MCF 10A (cell line): ENCODE measurements around the gene KRT1. TPM values are rescaled to one million over a fixed set of nuclear protein-coding genes. Genes with fewer than 3 reads are reported as not detected.

Experiments used
- BruUV-seq: library from RNA; stranded (reverse); fragments of 400-500 nt; replicated peaks from 2 replicates; lab custom pipeline; 2021; lab: Mats Ljungman, UMichigan
- CTCF ChIA-PET: fragments of 300-600 bp; sonication (Branson Sonifier 250); formaldehyde crosslinking; extraction: SDS; loops from one replicate; lab custom pipeline; 2021; ENCODE audit warnings: antibody characterized with exemption, inconsistent platforms; lab: Yijun Ruan, JAX
- POLR2A ChIA-PET: fragments of 300-600, 350-650 bp; sonication (Branson Sonifier 250); formaldehyde crosslinking; extraction: SDS; loops from one replicate; lab custom pipeline; 2020; ENCODE audit warnings: antibody characterized with exemption, inconsistent platforms; lab: Yijun Ruan, JAX
- DNase-seq: peaks from one replicate; pipeline ENCODE4 v3.0.0-alpha.2; 2018; ENCODE audit not compliant: unreplicated experiment
- H3K27ac Mint-ChIP-seq: one replicate; pipeline ENCODE4 v1.8.0; 2022; ENCODE audit warnings: mild to moderate bottlenecking, low read depth, mixed read lengths; ENCODE audit not compliant: unreplicated experiment
- H3K27me3 Mint-ChIP-seq: one replicate; pipeline ENCODE4 v1.8.0; 2022; ENCODE audit warnings: mixed read lengths; ENCODE audit not compliant: insufficient read depth, unreplicated experiment
- H3K36me3 Mint-ChIP-seq: one replicate; pipeline ENCODE4 v1.8.0; 2022; ENCODE audit warnings: mild to moderate bottlenecking, moderate library complexity, mixed read lengths; ENCODE audit not compliant: insufficient read depth, unreplicated experiment
- H3K4me1 Mint-ChIP-seq: one replicate; pipeline ENCODE4 v1.8.0; 2022; ENCODE audit warnings: mixed read lengths; ENCODE audit not compliant: insufficient read depth, unreplicated experiment
- H3K4me3 Mint-ChIP-seq: one replicate; pipeline ENCODE4 v1.8.0; 2022; ENCODE audit warnings: mild to moderate bottlenecking, moderate library complexity, mixed read lengths; ENCODE audit not compliant: unreplicated experiment
- H3K9me3 Mint-ChIP-seq: one replicate; pipeline ENCODE4 v1.8.0; 2022; ENCODE audit warnings: mixed read lengths; ENCODE audit not compliant: unreplicated experiment
- intact Hi-C: fragments of 100-400 bp; cut with micrococcal nuclease; formaldehyde crosslinking; loops from 2 replicates; pipeline ENCODE4 v1.14.1; 2022
- total RNA-seq: library from RNA; stranded (reverse); gene quantifications from 2 replicates; pipeline ENCODE4 v1.2.3, GENCODE V29; 2022
- TF ChIP-seq, protein P1 (sequence below): fragments of 200-600 bp; IDR thresholded peaks from one replicate; pipeline ENCODE4 v1.8.0; 2022; ENCODE audit warnings: antibody characterized with exemption, mild to moderate bottlenecking; ENCODE audit not compliant: unreplicated experiment

The KRT1 gene
- total RNA-seq, 1 experiment from 2014 or later: not detected

- TF ChIP-seq, protein P1, sequence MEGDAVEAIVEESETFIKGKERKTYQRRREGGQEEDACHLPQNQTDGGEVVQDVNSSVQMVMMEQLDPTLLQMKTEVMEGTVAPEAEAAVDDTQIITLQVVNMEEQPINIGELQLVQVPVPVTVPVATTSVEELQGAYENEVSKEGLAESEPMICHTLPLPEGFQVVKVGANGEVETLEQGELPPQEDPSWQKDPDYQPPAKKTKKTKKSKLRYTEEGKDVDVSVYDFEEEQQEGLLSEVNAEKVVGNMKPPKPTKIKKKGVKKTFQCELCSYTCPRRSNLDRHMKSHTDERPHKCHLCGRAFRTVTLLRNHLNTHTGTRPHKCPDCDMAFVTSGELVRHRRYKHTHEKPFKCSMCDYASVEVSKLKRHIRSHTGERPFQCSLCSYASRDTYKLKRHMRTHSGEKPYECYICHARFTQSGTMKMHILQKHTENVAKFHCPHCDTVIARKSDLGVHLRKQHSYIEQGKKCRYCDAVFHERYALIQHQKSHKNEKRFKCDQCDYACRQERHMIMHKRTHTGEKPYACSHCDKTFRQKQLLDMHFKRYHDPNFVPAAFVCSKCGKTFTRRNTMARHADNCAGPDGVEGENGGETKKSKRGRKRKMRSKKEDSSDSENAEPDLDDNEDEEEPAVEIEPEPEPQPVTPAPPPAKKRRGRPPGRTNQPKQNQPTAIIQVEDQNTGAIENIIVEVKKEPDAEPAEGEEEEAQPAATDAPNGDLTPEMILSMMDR: no peak
- peaks cover 30% of the 10 kb centered on the region for H3K27me3 Mint-ChIP-seq
- CTCF ChIA-PET: no interaction called here
- no peaks in the 10 kb centered on the region for H3K4me1 Mint-ChIP-seq
- DNase-seq: no peak
- no TSS peak for BruUV-seq
- intact Hi-C loops: no loop called here
- H3K36me3 Mint-ChIP-seq: no peaks in the 10 kb centered on the region
- POLR2A ChIA-PET: no interaction called here
- H3K9me3 Mint-ChIP-seq: no peaks in the 10 kb centered on the region
- H3K4me3 Mint-ChIP-seq: no peak overlapping the region
- H3K27ac Mint-ChIP-seq: no peak overlapping the region
Observed at GRCh38 chr12:52663420-52663819, 16.8 kb downstream of the KRT1 start.

DNA sequence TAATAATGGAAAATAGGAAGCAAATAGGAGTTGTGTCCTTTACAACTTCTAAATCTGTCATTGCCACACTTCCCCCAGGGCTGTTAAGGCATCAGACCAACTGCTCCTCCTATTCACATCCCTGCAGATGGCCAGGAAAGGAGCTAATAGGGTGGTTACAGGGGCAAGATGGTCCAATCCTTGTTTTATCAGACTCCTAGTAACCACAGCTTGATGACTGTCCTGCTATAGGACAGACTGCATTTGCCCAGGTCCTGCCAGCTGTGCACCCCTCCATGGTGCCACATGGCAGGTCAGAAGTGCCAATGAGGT is 17.3 kb downstream of the KRT1 start:
- POLR2A ChIA-PET: no interaction called here
- CTCF ChIA-PET: no interaction called here
- no TSS peak for BruUV-seq
- no peak overlapping the region for H3K4me3 Mint-ChIP-seq
- peaks cover 30% of the 10 kb centered on the region for H3K27me3 Mint-ChIP-seq
- DNase-seq: no peak
- H3K36me3 Mint-ChIP-seq: no peaks in the 10 kb centered on the region
- intact Hi-C loops: no loop called here
- no peak overlapping the region for H3K27ac Mint-ChIP-seq
- H3K4me1 Mint-ChIP-seq: no peaks in the 10 kb centered on the region
- H3K9me3 Mint-ChIP-seq: no peaks in the 10 kb centered on the region
- TF ChIP-seq, protein P1: no peak

GRCh38 chr12:52662093-52662917 is 17.9 kb downstream of the KRT1 start:
- DNase-seq: no peak
- BruUV-seq: no TSS peak
- Mint-ChIP-seq H3K27ac (no peak overlapping the region), H3K36me3 (no peaks in the 10 kb centered on the region), H3K9me3 (no peaks in the 10 kb centered on the region), H3K27me3 (peaks cover 30% of the 10 kb centered on the region), H3K4me1 (no peaks in the 10 kb centered on the region), H3K4me3 (no peak overlapping the region)
- intact Hi-C loops: no loop called here
- ChIA-PET POLR2A (no interaction called here), CTCF (no interaction called here)
- TF ChIP-seq, protein P1: no peak

GRCh38 chr12:52661668-52662067 is 18.5 kb downstream of the KRT1 start:
- H3K4me1 Mint-ChIP-seq: no peaks in the 10 kb centered on the region
- H3K36me3 Mint-ChIP-seq: no peaks in the 10 kb centered on the region
- intact Hi-C loops: no loop called here
- peaks cover 30% of the 10 kb centered on the region for H3K27me3 Mint-ChIP-seq
- ChIA-PET POLR2A (no interaction called here), CTCF (no interaction called here)
- BruUV-seq: no TSS peak
- no peaks in the 10 kb centered on the region for H3K9me3 Mint-ChIP-seq
- TF ChIP-seq, protein P1: no peak
- no peak overlapping the region for H3K27ac Mint-ChIP-seq
- H3K4me3 Mint-ChIP-seq: no peak overlapping the region
- no peak for DNase-seq
